Panc1 (cell line): ENCODE results near the gene TCHP.

Source experiments
- POLR2AphosphoS5 ChIP-seq: IDR thresholded peaks from 2 replicates; pipeline ENCODE4 v1.6.1; 2012; ENCODE audit warnings: mild to moderate bottlenecking, low read depth, low read length, moderate library complexity
- SIN3A ChIP-seq: IDR thresholded peaks from 2 replicates; pipeline ENCODE4 v1.6.1; 2012; ENCODE audit warnings: low read depth, mild to moderate bottlenecking, low read length, moderate library complexity, borderline replicate concordance; ENCODE audit not compliant: insufficient read depth
- TCF7L2 ChIP-seq: IDR thresholded peaks from 2 replicates; pipeline ENCODE4 v1.6.1; 2011; ENCODE audit warnings: mild to moderate bottlenecking, low read depth, low read length, inconsistent platforms
- TF ChIP-seq, protein P1 (sequence below): fragments of 450-650 bp; IDR thresholded peaks from 2 replicates; pipeline ENCODE4 v1.5.1; 2017; ENCODE audit warnings: mild to moderate bottlenecking

DNA sequence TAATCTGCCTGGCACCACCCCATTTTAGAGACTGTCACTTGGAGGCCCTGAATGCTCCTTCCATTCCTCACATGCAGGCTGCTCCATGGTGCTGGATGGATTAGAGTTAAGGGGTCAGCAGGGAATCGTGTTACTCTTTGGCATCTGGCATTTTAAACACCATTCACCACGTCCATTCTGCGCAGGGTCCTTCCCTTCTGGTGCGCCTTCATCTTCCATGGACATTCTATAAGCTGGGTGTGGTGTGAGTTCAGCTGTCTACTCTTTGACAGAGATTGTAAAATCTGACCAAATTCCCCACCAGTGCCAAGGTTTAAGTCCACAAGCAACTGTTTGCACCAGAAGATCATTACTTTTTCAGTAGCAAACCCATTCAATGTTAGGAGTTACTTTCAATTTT, 48.3 kb downstream of the TCHP start:
- TF ChIP-seq, protein P1, sequence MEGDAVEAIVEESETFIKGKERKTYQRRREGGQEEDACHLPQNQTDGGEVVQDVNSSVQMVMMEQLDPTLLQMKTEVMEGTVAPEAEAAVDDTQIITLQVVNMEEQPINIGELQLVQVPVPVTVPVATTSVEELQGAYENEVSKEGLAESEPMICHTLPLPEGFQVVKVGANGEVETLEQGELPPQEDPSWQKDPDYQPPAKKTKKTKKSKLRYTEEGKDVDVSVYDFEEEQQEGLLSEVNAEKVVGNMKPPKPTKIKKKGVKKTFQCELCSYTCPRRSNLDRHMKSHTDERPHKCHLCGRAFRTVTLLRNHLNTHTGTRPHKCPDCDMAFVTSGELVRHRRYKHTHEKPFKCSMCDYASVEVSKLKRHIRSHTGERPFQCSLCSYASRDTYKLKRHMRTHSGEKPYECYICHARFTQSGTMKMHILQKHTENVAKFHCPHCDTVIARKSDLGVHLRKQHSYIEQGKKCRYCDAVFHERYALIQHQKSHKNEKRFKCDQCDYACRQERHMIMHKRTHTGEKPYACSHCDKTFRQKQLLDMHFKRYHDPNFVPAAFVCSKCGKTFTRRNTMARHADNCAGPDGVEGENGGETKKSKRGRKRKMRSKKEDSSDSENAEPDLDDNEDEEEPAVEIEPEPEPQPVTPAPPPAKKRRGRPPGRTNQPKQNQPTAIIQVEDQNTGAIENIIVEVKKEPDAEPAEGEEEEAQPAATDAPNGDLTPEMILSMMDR = no peak
- TF ChIP-seq POLR2AphosphoS5 (no peak), TCF7L2 (no peak), SIN3A (no peak)
